Measurements from ENCODE around the gene MCEMP1. TPM values are rescaled to one million over a fixed set of nuclear protein-coding genes. Genes with fewer than 3 reads are reported as not detected.

MCEMP1 gene
- total RNA-seq (1 to 10 TPM in 1 of 10 donors, under 1 TPM in 5, not detected in 4; 0.17 to 1.2 (median 0.25) TPM), polyA plus RNA-seq (under 1 TPM in 1 of 2 donors, not detected in 1; 0.71 TPM)
- long read RNA-seq, donor 1: 0 reads
- long read RNA-seq, donor 2: 0 reads
- long read RNA-seq, donor 3, partial matches to known transcripts: 0 of 1 reads
- long read RNA-seq, donor 3, other reads (novel, unspliced or antisense): 0 of 1 reads

DNA sequence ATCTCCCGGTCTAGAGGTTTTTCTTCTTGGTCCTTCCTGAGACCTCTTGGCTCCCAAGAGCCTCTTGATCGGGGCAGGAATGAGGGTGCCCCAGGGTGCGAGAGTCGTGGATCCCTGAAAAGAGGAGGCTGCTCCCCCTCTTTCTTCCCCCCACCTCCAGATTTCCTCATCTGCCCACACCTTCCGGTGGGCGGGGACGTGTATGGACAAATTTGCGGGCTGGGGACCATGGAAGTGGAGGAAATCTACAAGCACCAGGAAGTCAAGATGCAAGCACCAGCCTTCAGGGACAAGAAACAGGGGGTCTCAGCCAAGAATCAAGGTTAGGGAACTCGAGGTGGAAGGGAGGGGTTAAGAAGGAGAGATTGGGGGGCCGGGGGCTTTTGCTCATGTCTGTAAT lies at the start of gene MCEMP1:
Gene MCEMP1 (plus strand): TSS at position 237 of the 400 bp plus-strand sequence. CDS start 31 bp downstream, at position 268.
- Histone ChIP-seq H3K27ac (peak within 1 kb of the TSS in 1 of 10 donors; percentile 78), H3K4me3 (peak within 1 kb of the TSS in 1 of 10 donors; percentile 31), H3K36me3 (no peaks in the 10 kb centered on the region), H3K27me3 (peaks cover 0 to 52% (median 17%) of the 10 kb centered on the region in 7 donors), H3K4me1 (peaks cover 0 to 45% (median 9%) of the 10 kb centered on the region in 9 donors), H3K9me3 (peaks cover 0 to 7% (median 0%) of the 10 kb centered on the region in 11 donors)
- DNase-seq: no peak
- 37 to 43% methylated on average over 10 of the region's 10 CpGs for WGBS, 2 donors
- TF ChIP-seq, protein P1, sequence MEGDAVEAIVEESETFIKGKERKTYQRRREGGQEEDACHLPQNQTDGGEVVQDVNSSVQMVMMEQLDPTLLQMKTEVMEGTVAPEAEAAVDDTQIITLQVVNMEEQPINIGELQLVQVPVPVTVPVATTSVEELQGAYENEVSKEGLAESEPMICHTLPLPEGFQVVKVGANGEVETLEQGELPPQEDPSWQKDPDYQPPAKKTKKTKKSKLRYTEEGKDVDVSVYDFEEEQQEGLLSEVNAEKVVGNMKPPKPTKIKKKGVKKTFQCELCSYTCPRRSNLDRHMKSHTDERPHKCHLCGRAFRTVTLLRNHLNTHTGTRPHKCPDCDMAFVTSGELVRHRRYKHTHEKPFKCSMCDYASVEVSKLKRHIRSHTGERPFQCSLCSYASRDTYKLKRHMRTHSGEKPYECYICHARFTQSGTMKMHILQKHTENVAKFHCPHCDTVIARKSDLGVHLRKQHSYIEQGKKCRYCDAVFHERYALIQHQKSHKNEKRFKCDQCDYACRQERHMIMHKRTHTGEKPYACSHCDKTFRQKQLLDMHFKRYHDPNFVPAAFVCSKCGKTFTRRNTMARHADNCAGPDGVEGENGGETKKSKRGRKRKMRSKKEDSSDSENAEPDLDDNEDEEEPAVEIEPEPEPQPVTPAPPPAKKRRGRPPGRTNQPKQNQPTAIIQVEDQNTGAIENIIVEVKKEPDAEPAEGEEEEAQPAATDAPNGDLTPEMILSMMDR (IDR thresholded peaks at IDR 0.05): no peak
- no peak for ATAC-seq
- intact Hi-C loops (cut with DNase I): loop anchor here in 4 of 10 donors (5.0 to 10.0 kb wide), 4 partner anchors 110 to 572 kb away; no protein-coding TSS in a partner anchor

- 90 to 96% methylated on average over 24 of the region's 24 CpGs for WGBS, 2 donors
- TF ChIP-seq, protein P1 (IDR thresholded peaks at IDR 0.05): no peak
- ATAC-seq: no peak
These were observed 49.7 kb upstream of the MCEMP1 start for GRCh38 chr19:7627166-7627565.

DNA sequence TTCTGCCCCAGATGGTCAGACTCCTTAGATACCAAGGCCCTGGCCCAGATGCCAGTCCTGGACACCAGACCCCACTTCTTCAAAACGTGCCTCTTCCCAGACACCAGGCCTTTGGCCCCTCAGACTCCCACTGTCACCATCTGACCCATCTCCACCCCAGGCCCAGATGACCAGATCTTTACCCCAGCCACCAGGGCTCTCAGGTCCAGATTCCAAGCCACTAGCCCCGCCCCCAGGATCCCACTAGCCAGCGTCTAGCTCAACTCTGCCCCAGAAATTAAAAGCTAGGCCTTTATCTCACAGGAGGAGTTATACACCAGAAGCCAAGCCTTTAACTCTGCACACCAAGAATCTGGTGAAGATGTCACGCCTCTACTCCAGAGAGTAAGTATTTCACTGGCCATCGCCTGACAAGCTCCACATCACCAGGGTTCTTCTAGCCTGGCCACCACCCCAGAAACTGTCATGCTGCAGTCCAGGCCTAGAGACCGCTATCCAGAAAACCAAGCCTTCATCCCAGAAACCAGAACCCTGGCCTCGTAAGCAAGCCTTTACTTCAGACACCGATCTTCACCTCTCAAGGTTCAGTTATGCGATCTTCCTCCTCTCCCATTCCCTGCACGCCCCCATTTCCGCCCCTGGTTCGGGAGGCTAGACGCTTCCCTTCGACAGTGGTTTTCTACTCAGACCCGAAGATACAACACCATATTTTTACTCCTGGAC lies 48.1 kb upstream of the MCEMP1 start:
- intact Hi-C loops (cut with DNase I): loop anchor here in 1 of 10 donors (5.0 kb wide), 1 partner anchor 91 kb away; the partner anchor contains the start of gene PNPLA6
- Histone ChIP-seq H3K4me3 (peak overlapping the region; percentile 71 to 95 (median 88)), H3K27ac (peak overlapping the region in 9 of 10 donors; percentile 54 to 89 (median 76)), H3K27me3 (no peaks in the 10 kb centered on the region), H3K4me1 (peaks cover 11 to 39% (median 30%) of the 10 kb centered on the region in 9 donors), H3K9me3 (no peaks in the 10 kb centered on the region), H3K36me3 (peaks cover 0 to 50% (median 10%) of the 10 kb centered on the region in 9 donors)
- 5% methylated on average over 15 of the region's 15 CpGs for WGBS, 2 donors
- no peak for ATAC-seq
- TF ChIP-seq, protein P1 (IDR thresholded peaks at IDR 0.05): no peak
- no peak for DNase-seq

More at GRCh38 chr19:7627166-7627565, 49.7 kb upstream of the MCEMP1 start:
- Histone ChIP-seq H3K4me1 (peaks cover 11 to 39% (median 30%) of the 10 kb centered on the region in 9 donors), H3K4me3 (no peak overlapping the region), H3K36me3 (peaks cover 0 to 60% (median 26%) of the 10 kb centered on the region in 9 donors), H3K9me3 (no peaks in the 10 kb centered on the region), H3K27ac (no peak overlapping the region), H3K27me3 (no peaks in the 10 kb centered on the region)
- DNase-seq: no peak
- intact Hi-C loops (cut with DNase I): loop anchor here in 1 of 10 donors (5.0 kb wide), 1 partner anchor 90 kb away; the partner anchor contains the start of gene PNPLA6

GRCh38 chr19:7629347-7630054 lies 47.4 kb upstream of the MCEMP1 start, which contains the start of the genes PET100 and XAB2:
Gene PET100 (plus strand): TSS chr19:7629793. CDS start chr19:7629834, 41 bp downstream.
Gene XAB2 (minus strand): TSS chr19:7629545. CDS start chr19:7629527, 18 bp downstream.
- DNase-seq: peak; percentile 91 to 98
- intact Hi-C loops (cut with DNase I): loop anchor here in 1 of 10 donors (2.0 to 5.0 kb wide), 2 partner anchors 51 to 92 kb away; partner anchors contain the start of genes PNPLA6 and TRAPPC5
- H3K27ac ChIP-seq: peak within 1 kb of the TSS in 9 of 10 donors; percentile 54 to 89 (median 76)
- H3K36me3 ChIP-seq: peaks cover 0 to 42% (median 9%) of the 10 kb centered on the region in 9 donors
- no peaks in the 10 kb centered on the region for H3K27me3 ChIP-seq
- TF ChIP-seq, protein P1 (IDR thresholded peaks at IDR 0.05): no peak
- no peaks in the 10 kb centered on the region for H3K9me3 ChIP-seq
- 0 to 1% methylated on average over 40 of the region's 40 CpGs for WGBS, 2 donors
- peaks cover 11 to 39% (median 30%) of the 10 kb centered on the region in 9 donors for H3K4me1 ChIP-seq
- peak within 1 kb of the TSS; percentile 71 to 95 (median 88) for H3K4me3 ChIP-seq
- ATAC-seq: peak; percentile 96 to 99 (median 98)
